Stimulated activated CD8-positive, alpha-beta memory T cell treated with anti-CD3 and anti-CD28 coated beads, Interleukin-7, amount 100 ng/mL, for 4 hours (primary cell): ENCODE data around the gene CACNB2.
"Not testable (repeated sequence)": the region's sequence is repeated elsewhere in the genome, so short reads cannot be mapped to it uniquely, and the experiment has no call there.

Experiments used
- DNase-seq, 2 donors: peaks; one replicate each; pipeline ENCODE4 v3.0.0-alpha.2; 2020; ENCODE audit warnings: low read depth in 2 of 2

CACNB2 gene

DNA sequence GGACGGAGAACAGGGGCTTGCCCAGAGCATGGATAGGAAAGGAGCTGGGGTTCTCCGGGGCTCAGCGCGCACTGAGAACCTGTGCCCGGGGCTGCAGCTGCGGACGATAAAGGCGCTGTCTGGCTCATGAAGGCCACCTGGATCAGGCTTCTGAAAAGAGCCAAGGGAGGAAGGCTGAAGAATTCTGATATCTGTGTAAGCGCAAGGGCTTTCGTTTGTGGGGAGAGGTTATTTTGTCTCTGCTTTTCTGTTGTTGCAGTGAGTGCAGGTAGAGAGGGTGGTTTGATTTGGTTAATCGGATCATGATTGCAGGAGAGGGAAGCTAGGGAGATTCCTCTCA, 260.7 kb downstream of the CACNB2 start:
- DNase-seq, result no peak

DNA sequence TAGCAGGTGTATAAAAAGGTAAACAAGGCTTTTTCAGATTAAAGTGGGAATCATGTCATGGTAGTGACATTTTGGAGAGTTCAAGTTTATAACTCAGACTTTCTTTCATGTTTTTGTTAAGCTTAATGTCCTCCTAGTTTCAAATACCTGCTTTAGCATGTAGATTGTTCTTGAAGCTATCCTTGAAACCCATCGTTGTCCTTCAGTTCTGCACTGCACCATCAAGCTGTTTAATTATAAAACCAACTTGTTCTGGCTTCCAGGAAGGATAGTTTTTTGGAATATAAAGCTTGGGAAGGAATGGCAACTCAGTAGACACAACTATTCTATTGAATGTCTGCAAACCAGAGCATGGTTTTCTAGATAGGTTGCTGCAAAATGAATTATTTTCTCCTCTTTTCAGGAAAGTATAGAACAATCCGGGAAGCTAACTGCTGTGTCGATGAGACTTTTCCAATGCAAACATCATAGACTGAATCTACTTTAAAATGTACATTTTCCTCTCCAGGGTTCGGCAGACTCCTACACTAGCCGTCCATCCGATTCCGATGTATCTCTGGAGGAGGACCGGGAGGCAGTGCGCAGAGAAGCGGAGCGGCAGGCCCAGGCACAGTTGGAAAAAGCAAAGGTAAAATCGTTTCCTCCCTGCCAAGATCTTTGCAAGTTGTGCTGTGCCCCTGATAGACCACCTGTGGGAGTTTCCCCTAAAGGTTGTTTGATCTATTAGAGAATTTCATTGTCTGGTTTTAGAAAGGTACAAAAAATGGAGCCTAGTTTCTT, 261.4 kb downstream of the CACNB2 start:
- no peak for DNase-seq

DNA sequence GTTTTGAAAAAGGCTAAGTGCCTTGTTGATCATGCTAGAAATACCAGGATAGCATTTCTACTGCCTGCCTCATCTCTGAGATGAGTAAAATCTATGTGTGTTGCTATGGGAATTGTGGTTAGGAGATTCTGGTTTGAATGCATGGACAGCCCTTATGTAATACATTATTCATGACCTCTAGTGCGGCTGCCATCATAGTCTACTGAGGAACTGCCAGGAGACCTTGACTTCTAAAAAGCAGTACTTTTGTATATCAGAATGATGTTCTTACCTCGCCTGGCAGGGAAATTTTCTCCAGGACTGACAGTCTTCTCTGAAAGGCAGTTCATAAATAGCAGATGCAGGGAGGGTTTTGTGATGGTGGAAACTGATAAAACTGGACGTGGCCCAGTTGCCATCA, 262.6 kb downstream of the CACNB2 start:
- no peak for DNase-seq

DNA sequence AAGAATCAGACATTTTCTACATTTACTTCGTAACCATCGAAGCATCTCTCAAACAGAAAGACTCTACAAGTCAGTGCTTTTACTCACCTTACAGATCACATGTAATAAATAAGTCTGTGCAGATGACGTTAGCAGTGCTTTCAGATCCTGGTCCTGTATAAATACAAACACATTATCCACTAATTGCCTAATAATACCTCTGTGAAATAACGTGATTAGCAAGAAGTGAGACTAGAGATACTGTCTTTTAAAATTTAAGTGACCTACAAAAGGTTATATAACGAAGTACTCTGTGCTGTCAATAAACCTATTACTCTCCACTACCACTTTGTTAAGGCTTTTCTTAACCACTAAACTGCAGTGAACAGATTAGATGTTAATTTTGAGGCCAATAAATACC, 264.3 kb downstream of the CACNB2 start:
- no peak for DNase-seq

DNA sequence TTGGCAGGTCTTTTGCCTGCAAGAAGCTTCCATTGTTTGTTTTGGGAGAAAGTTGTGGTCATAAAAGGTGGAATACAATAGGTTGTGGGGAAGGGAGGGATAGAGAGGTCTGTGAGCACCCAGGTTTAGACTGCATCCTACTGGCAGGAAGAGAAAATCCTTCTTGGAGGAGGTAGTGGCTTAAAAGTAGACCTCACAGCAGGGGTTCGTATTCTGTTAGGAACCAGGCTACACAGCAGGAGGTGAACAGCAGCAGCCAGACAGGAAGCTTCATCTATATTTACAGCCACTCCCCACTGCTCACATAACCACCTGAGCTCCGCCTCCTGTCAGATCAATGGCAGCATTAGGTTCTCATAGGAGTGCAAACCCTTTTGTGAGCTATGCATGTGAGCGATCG, 265.9 kb downstream of the CACNB2 start:
- no peak for DNase-seq

DNA sequence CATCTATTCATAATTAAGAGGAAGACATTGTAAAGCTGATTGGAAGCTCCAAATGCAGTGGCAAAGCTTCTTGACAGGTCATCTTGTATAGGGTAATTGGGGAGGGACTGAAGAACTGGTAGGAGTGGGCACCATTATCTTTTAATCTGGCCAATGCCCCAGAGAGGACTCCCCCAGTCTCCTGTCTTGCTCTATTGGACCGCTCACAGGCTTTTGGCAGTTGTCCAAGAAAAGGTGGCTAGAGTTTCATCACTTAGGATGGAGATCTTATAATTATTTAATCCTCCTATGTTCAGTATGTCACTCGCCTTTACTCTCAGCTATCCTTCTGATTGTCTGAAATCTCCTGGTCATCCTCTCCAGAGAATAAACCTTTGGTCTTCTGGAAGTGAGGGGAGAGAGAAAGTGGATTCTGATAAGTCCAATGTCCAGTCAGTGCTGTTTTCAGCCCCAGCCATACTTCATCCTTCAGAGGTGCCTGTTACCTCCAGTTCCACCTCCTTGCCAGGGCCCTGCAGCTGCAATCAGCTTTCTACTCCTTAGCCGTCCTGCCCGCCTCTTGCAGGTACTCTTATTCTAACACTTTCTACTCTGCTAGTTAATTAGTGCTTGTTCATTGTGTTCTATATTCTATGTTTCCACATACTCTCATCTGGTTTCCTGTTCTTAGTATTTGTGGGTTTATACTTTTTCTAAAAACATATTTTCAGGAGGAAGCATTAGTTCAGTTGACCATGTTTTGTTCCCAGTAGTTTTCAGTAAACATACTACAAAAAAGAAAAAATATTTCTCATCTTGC, 269.6 kb downstream of the CACNB2 start:
- no peak for DNase-seq

DNA sequence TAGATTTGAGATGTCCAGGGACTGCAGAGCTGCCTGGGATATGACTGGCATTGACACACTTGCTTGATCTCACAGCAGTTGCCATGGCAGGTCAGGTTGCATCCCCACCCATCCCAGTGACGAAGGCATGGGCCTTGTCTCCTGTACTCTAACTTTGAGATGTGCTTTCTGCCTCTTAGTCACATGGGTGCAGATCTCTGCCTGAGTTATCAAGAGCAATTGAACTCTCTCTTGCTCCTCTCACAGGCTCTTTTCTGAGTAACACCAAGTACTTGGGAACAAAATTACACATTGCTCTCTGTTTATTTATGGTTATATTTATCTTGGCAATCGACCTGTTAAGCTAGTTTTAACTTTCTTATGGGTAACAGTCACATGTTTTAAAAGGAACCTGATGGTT, 273.8 kb downstream of the CACNB2 start:
- DNase-seq, result no peak

DNA sequence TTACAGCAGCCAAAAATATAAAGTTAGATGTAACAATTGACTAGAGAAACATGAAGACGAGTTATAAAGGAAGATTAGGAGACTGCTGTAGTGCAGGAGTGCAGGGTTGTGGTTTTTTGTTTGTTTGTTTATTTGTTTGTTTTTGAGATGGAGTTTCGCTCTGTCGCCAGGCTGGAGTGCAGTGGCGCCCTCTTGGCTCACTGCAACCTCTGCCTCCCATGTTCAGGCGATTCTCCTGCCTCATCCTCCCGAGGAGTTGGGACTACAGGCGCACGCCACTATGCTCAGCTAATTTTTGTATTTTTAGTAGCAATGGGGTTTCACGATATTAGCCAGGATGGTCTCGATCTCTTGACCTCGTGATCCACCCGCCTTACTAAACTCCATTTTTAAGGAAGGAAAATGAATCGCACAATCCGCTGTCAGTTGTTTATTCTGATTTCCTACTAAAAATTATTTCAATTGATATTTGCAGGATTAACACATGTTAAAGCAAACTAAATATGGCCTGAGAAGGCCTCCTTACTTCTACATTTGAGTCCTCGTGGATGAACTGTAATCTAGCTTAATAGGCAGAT, 277.8 kb downstream of the CACNB2 start:
- no peak for DNase-seq

DNA sequence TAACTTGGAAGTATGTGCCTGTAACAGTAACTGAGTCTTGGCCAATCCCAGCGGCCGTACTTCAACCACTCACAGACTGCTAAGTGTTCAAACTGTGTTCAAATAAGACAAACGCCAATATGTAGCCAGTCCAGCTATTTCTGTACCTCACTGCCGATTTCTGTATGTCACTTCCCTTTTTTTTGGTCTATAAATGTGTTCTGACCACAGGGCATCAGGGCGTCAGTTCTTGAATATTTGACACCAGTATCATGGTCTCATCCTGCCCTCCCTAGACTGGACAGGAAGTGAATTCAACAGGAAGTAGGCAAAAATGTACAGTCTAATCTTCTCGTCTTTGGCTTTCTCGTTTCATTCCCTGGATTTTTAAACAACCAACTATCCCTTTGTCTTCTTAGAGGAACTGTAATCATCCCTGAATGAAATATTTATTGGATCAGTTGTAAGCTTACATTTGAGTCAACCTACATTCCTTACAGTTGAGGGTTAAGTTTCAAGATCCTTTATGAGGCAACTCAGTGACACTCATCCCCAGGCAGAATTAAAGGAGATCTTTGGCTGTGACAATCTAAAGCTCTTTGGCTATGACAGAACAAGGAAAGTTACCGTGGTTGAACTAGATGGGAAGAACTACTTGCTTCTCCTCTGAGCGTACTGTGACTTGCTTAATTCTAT, 278.5 kb downstream of the CACNB2 start:
- DNase-seq, result no peak

DNA sequence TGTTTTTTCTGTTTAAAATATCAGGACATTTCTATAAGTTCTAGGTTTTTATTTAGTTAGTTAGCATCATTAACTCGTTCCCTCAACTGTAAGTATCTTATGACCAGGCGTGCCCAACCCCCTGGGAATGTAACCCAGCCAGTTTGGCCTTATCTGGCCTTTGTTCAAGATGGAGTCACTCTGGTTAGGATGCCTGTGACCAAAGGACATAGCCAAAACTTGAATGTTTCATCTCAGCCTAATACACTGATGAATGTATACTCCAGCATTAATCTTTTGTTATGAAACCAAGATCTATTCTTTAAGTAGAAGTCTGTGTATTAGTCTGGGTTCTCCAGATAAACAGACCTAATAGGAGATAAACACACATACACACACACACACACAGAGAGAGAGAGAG, 279.7 kb downstream of the CACNB2 start:
- no peak for DNase-seq

DNA sequence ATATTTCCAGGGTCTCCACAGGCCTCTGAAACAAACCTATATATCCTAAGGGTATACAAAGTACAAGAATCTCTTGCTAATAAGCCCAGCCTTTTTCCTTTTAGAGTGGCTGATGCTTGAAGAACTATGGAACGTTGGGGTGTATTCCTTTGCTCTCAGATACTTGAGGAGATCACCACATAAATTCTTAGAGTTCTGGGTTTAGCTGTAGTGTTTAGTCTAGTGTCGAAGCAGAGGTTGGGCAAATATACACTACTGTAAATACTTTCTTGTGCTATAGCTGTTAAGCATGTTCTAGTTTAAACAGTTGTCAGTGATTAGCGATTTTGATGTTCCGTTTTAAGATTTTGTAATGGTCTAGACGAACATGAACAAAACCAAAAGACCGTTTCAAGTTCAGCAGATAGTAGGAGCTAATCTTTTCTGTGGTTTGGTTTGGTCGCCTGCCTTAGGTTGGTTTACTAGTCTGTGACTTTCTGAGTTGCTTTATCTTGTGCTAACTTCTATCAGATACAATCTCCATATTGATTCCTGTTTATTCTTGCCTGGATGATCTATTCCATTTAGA, 281.6 kb downstream of the CACNB2 start:
- DNase-seq, result no peak

DNA sequence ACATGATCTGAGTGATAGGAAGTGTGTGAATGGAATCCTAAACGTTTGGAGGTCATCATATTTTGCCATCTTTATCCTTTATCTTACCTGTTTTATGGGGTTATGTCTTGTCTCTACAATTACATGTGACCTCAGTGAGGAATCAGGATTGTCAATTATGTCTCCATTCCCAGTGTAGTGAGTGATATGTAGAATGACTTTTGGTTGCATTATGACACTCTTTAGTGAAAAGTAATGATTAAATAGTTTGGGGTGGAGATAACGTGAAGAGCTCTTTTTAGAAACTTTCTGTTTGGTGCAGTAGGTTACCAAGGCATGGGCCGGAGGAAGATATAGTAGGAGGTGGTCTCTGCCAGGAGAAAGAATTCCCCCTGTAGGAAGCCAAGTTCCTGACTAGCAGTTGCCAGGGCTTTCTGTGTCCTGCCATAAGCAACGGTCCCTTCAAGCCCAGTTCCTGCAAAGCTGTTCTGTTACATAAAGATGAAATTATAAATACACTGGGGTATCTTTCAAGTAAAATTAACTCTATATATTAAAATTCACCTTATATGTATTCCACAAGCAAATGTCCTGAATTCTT, 282.9 kb downstream of the CACNB2 start:
- no peak for DNase-seq

DNA sequence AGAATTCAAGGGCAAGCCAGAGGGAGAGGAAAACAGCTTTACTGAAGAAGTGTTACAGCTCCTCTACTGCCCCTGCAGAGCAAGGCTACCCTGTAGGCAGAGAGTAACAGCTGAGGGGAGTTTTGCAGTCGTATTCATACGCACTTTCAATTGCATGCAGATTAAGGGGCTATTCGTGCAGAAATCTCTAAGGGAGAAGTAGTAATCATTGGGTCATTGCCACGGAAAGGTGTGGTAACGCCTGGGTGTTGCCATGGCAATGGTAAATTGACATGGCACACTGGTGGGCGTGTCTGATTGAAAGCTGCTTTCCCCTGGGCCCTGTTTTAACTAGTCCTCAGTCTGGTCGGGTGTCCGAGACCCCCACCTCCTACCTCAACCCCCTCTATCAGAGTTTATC, 284.0 kb downstream of the CACNB2 start:
- no peak for DNase-seq

DNA sequence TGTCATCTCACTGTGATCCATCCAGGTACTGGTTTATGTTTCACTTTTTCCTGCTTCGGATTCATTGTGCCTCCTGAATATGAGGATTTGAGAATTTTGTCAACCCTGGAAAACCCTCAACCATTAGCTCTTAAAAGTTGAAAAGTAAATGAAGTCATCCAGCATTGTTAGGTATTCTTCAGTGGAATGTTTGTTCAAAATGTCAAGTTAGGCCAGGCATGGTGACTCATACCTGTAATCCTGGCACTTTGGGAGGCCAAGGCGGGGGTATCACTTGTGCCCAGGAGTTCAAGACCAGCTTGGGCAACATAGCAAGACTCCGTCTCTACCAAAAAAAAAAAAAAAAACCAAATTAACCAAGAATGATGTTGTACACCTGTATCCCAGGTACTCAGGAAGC, 289.1 kb downstream of the CACNB2 start:
- DNase-seq, result no peak

DNA sequence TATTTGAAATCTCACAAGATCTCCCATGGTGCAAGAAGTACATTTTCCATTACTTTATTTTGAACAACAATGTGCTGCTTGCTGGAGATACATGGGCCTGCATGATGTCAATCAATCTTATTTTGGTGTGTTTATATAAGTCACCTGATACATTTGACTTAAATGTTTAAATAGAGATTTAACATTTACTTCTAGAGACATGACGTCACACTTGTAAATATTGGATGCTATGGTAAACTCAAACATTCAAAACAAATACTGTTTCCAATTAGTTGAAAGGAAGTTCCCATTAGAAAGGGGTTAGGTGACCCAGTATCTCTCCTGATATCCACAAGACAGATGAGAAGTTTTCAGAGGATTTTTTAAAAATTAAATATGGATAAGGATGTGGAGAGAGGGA, 296.7 kb downstream of the CACNB2 start:
- no peak for DNase-seq

DNA sequence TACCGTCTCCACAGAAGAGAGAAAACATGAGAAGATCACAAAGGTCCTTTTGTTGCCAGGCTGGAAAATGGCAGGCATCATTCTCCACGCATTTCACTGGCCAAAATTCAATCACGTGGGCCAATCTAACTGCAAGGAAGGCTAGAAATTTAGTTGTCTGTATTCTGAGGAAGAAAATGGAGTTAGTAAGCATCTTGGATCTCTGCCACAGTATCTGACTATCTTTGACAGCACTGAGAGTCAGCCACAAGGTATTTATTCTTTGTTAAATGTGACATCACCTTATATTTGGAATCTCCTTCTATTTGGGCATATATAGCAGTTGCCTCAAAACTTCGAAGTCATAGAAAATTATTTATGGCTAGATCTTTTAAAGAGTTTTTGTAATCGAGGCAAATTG, 297.3 kb downstream of the CACNB2 start:
- DNase-seq, result no peak

DNA sequence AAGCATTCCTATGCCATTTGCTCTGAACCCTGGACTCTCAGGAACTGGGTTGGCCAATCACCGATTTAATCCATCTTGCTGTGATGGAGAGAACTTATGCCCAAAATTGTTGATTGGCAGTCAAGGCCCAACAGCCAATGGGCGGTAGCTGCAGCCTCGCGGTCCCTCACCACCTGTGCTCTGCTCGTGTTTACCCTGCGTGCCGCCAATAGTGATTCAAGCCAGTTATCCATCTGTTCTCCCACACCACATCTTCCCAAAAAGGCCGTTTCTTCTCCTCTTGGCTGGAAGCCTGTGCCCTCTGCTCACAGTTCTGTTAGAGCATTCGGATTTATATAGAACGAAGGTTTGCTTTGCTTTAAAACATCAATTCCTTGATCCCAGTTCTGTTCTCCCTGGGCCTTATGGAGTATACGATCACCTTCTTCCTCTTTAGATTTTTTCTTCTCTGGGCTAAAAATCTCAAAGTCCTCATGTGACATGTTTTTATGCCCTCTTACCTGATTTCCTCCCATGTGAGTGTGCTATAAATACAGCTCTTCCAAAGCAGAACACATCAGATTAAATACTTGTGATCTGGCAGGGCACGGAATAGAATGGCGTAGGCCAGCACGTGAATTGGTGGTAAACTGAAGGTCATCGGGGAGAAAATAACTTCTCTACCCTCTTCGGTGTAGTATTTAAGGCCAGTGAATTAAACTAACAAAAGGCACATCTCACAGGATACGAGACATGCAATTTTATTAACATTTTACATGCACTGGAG, 298.3 kb downstream of the CACNB2 start:
- DNase-seq, result no peak

DNA sequence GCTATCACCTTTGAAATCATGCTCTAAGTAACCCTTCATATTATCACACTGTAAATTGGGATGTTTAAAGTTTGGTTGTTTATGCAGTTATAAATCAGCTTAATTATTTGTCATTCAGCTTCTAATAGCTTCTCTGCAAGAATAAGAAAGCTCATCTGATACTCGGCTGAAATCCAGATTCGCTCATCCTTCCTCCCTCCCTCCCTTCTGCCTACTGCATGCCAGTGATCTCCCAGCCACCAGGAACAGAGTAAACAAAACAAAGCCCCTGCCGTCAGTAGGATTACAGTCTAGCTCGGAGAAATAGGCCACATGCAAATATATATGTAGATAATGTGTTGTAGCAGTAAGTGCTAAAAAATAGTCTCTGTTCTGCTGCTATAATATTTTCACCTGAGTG, 299.4 kb downstream of the CACNB2 start:
- DNase-seq, result no peak

DNA sequence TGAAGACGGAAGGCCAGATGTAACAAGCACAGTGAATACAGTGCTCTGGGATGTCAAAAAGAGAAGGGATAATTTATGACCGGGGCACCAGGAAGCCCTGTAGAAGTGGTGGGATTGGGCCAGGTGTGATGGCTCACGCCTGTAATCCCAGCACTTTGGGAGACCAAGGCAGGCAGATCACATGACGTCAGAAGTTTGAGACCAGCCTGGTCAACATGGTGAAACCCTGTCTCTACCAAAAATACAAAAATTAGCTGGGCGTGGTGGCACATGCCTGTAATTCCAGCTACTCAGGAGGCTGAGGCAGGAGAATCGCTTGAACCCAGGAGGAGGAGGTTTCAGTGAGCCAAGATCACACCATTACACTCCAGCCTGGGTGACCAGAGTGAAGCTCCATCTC, 305.4 kb downstream of the CACNB2 start:
- not testable (repeated sequence) for DNase-seq

DNA sequence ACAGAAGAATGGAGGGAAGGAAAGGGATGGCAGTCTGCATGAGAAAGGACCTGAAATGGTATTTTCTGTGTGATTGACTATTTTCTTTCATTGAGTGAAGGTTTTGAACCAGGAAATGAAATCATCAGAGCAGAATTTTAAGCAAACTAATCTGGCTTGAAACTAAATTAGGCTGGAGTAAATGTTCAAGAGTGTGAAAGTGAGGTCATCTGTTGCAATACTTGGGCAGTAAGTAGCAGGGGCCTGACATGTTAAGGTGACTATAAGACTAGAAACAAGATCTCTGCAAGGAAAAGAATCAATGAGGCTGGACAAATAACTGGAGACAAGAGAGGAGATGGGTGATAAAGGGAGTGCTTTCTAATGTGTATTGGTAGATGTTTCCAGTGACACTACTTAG, 306.0 kb downstream of the CACNB2 start:
- no peak for DNase-seq

DNA sequence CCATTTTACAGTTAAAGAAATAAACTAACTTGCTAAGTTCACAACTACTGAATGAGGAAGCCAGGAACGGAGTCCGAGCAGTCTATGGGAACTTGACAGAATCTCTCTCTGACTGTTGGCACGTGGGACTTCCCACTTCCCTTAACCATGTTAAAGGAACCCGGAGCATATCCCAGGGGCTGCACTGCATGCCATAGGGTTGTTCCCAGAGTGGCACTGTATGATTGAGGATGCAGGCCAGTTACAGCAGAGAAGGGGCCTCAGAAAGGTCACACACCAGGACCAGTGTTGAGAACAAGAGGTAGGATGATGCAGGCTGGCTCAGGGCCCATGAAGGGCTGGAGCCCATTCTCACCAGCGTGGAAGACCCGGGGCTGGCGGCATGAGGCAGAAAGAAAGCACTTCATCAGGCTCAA, 309.4 kb downstream of the CACNB2 start:
- DNase-seq, result no peak
